PC-9 (cell line): ENCODE measurements around the gene AP1B1. TPM values are rescaled to one million over a fixed set of nuclear protein-coding genes. Genes with fewer than 3 reads are reported as not detected.
"Not testable (repeated sequence)": the region's sequence is repeated elsewhere in the genome, so short reads cannot be mapped to it uniquely, and the experiment has no call there.

ENCODE experiments used
- BruUV-seq: library from RNA; stranded (reverse); fragments of 400-500 nt; replicated peaks from 2 replicates; lab custom pipeline; 2021; lab: Mats Ljungman, UMichigan
- CTCF ChIA-PET: fragments of 300-600 bp; sonication (Branson Sonifier 250); formaldehyde crosslinking; loops from one replicate; lab custom pipeline; 2022; ENCODE audit warnings: antibody characterized with exemption; lab: Charles Lee
- POLR2A ChIA-PET: fragments of 300-600 bp; sonication (Branson Sonifier 250); formaldehyde crosslinking; loops from one replicate; lab custom pipeline; 2022; ENCODE audit warnings: antibody characterized with exemption; ENCODE audit not compliant: unreplicated experiment; lab: Charles Lee
- DNase-seq, 2 experiments: peaks; one replicate each; pipeline versions ENCODE4 v3.0.0 to v3.0.0-alpha.2; 2015 to 2022; ENCODE audit warnings: mixed read lengths in 1 of 2
- H2AFZ ChIP-seq: fragments of 200-600 bp; sonication (generic); 2 replicates; pipeline ENCODE4 v1.8.1; 2017; ENCODE audit warnings: antibody characterized with exemption
- H3F3A ChIP-seq: fragments of 200-600 bp; sonication (generic); 2 replicates; pipeline ENCODE4 v1.8.1; 2017; ENCODE audit warnings: antibody characterized with exemption, mild to moderate bottlenecking, low read depth; ENCODE audit not compliant: insufficient read depth
- H3K27ac ChIP-seq: fragments of 200-600 bp; sonication (generic); 2 replicates; pipeline ENCODE4 v1.6.1; 2016; ENCODE audit warnings: mixed run types
- H3K27me3 ChIP-seq: fragments of 200-600 bp; sonication (generic); 2 replicates; pipeline ENCODE4 v1.6.1; 2016; ENCODE audit warnings: low read depth, mixed run types; ENCODE audit not compliant: insufficient read depth
- H3K36me3 ChIP-seq: fragments of 200-600 bp; sonication (generic); 2 replicates; pipeline ENCODE4 v1.6.1; 2016; ENCODE audit warnings: low read depth, mixed run types
- H3K4me1 ChIP-seq: fragments of 200-600 bp; sonication (generic); replicated peaks from 2 replicates; pipeline ENCODE4 v1.6.1; 2016; ENCODE audit warnings: mixed run types; ENCODE audit not compliant: insufficient read depth
- H3K4me2 ChIP-seq: fragments of 200-600 bp; sonication (generic); 2 replicates; pipeline ENCODE4 v1.6.1; 2017; ENCODE audit warnings: mixed run types
- H3K4me3 ChIP-seq: fragments of 200-600 bp; sonication (generic); 2 replicates; pipeline ENCODE4 v1.6.1; 2016; ENCODE audit warnings: mixed run types
- H3K79me2 ChIP-seq: fragments of 200-600 bp; sonication (generic); 2 replicates; pipeline ENCODE4 v1.6.1; 2017; ENCODE audit warnings: low read depth, mixed run types
- H3K9me2 ChIP-seq: fragments of 200-600 bp; sonication (generic); 2 replicates; pipeline ENCODE4 v1.8.1; 2017; ENCODE audit warnings: mild to moderate bottlenecking; ENCODE audit not compliant: insufficient read depth
- H3K9me3 ChIP-seq: fragments of 200-600 bp; sonication (generic); 2 replicates; pipeline ENCODE4 v1.8.1; 2016; ENCODE audit warnings: low read depth; ENCODE audit not compliant: insufficient read depth
- H4K20me1 ChIP-seq: fragments of 200-600 bp; sonication (generic); 2 replicates; pipeline ENCODE4 v1.8.1; 2017; ENCODE audit not compliant: insufficient read depth
- CTCF ChIP-seq: fragments of 200-600 bp; sonication (generic); conservative IDR thresholded peaks from 2 replicates; pipeline ENCODE4 v1.6.1; 2017; ENCODE audit warnings: mixed run types, antibody characterized with exemption, mild to moderate bottlenecking, moderate library complexity
- EZH2 ChIP-seq: fragments of 200-600 bp; sonication (generic); IDR thresholded peaks from 2 replicates; pipeline ENCODE4 v1.8.0; 2017; ENCODE audit warnings: antibody characterized with exemption, low read depth
- intact Hi-C: fragments of 100-400 bp; cut with micrococcal nuclease; formaldehyde crosslinking; loops from one replicate; pipeline ENCODE4 v1.10.0; 2022; ENCODE audit not compliant: unreplicated experiment
- total RNA-seq: library from RNA; stranded (reverse); gene quantifications from 2 replicates; pipeline ENCODE4 v1.2.3, GENCODE V29; 2021

Gene AP1B1
- total RNA-seq, 1 experiment from 2014 or later, result 50.8 TPM

- H3F3A ChIP-seq, H3K36me3 ChIP-seq, H4K20me1 ChIP-seq, H3K27ac ChIP-seq, H3K9me3 ChIP-seq, H3K4me3 ChIP-seq, H3K4me1 ChIP-seq, H3K4me2 ChIP-seq, intact Hi-C loops, POLR2A ChIA-PET, H3K9me2 ChIP-seq, DNase-seq, CTCF ChIA-PET, H3K27me3 ChIP-seq, BruUV-seq, H3K79me2 ChIP-seq, H2AFZ ChIP-seq: not testable (repeated sequence)
- peak; percentile 57 for TF ChIP-seq CTCF
Measured at GRCh38 chr22:29412772-29413171, 24.4 kb upstream of the AP1B1 start.

GRCh38 chr22:29411569-29412211, 23.3 kb upstream of the AP1B1 start:
- intact Hi-C loops, H3K27ac ChIP-seq, DNase-seq, H3K4me2 ChIP-seq, H4K20me1 ChIP-seq, CTCF ChIA-PET, H3K27me3 ChIP-seq, H3K9me3 ChIP-seq, H3K4me1 ChIP-seq, H3F3A ChIP-seq, H3K9me2 ChIP-seq, H3K79me2 ChIP-seq, H3K36me3 ChIP-seq, BruUV-seq, H3K4me3 ChIP-seq, POLR2A ChIA-PET, H2AFZ ChIP-seq: not testable (repeated sequence)

GRCh38 chr22:29408940-29409339, 20.6 kb upstream of the AP1B1 start:
- BruUV-seq, result no TSS peak
- no peak for DNase-seq
- Histone ChIP-seq H3K9me2 (no peaks in the 10 kb centered on the region), H3K27me3 (no peaks in the 10 kb centered on the region), H3K4me3 (no peak overlapping the region), H3K36me3 (no peaks in the 10 kb centered on the region), H3K79me2 (no peaks in the 10 kb centered on the region), H3K9me3 (no peaks in the 10 kb centered on the region), H2AFZ (no peak overlapping the region), H4K20me1 (no peaks in the 10 kb centered on the region), H3K27ac (no peak overlapping the region), H3K4me2 (no peak overlapping the region), H3F3A (no peaks in the 10 kb centered on the region), H3K4me1 (peaks cover 3% of the 10 kb centered on the region; the same call in 1 of the 2 replicates)
- CTCF ChIA-PET, result interaction anchor here (0.7 kb wide), 1 partner anchor 820 kb away, joined by 4 read pairs; no protein-coding TSS in a partner anchor
- TF ChIP-seq EZH2 (no peak), CTCF (no peak)
- intact Hi-C loops, result no loop called here
- POLR2A ChIA-PET, result no interaction called here

DNA sequence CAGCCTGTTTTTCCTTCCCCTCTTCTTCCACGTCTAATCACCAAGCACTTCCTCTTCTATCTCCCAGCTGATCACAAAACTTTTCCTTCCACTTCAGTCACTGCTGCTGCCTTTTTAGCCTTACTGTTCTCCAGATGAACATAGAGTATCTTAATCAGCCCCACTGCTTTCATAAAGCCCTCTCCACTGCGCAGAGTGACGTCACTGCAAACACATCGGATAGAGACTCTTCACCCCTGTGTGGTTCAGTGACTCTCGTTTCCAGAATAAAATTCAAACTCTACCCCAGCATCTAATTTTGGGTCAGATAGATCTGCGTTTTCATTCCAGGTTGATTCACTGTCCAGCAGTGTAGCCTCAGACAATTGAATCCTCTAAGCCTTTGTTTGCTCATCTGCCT, 13.2 kb upstream of the AP1B1 start:
- POLR2A ChIA-PET, H4K20me1 ChIP-seq, H3F3A ChIP-seq, BruUV-seq, H3K9me2 ChIP-seq, H3K79me2 ChIP-seq, intact Hi-C loops, H3K9me3 ChIP-seq, DNase-seq, H2AFZ ChIP-seq, H3K4me2 ChIP-seq, H3K4me1 ChIP-seq, H3K4me3 ChIP-seq, H3K36me3 ChIP-seq, H3K27me3 ChIP-seq, H3K27ac ChIP-seq, CTCF ChIA-PET: not testable (repeated sequence)
